Caco-2 (cell line): ENCODE data around the gene CDKN2B-AS1. TPM values are rescaled to one million over a fixed set of nuclear protein-coding genes. Genes with fewer than 3 reads are reported as not detected.

ENCODE experiments used
- BruUV-seq: library from RNA; stranded (reverse); fragments of 400-500 nt; replicated peaks from 2 replicates; lab custom pipeline; 2021; lab: Mats Ljungman, UMichigan
- CTCF ChIA-PET: fragments of 300-600 bp; sonication (Branson Sonifier 250); formaldehyde crosslinking; loops from one replicate; lab custom pipeline; 2022; ENCODE audit warnings: antibody characterized with exemption; lab: Charles Lee
- POLR2A ChIA-PET: fragments of 300-600 bp; sonication (Branson Sonifier 250); formaldehyde crosslinking; loops from one replicate; lab custom pipeline; 2022; ENCODE audit warnings: antibody characterized with exemption; lab: Charles Lee
- DNase-seq, 2 experiments: peaks; one replicate each; pipeline versions ENCODE4 v3.0.0 to v3.0.0-alpha.2; 2020 to 2022
- H3K27me3 ChIP-seq: replicated peaks from 2 replicates; pipeline ENCODE4 v1.6.0; 2011; ENCODE audit warnings: low read length; ENCODE audit not compliant: control insufficient read depth, insufficient read depth
- H3K36me3 ChIP-seq: 2 replicates; pipeline ENCODE4 v1.5.1; 2011; ENCODE audit warnings: low read length; ENCODE audit not compliant: control insufficient read depth, insufficient read depth
- H3K4me1 ChIP-seq: fragments of 250-450 bp; sonication (Bioruptor Pico); 2 replicates; pipeline ENCODE4 v1.5.1; 2020; ENCODE audit warnings: mild to moderate bottlenecking
- H3K4me3 ChIP-seq: 2 replicates; pipeline ENCODE4 v1.5.1; 2011; ENCODE audit warnings: low read depth, mild to moderate bottlenecking, control low read depth, low read length
- H3K9me3 ChIP-seq: fragments of 250-450 bp; sonication (Bioruptor Pico); 2 replicates; pipeline ENCODE4 v1.5.1; 2020; ENCODE audit warnings: mild to moderate bottlenecking, moderate library complexity
- H3K27ac Mint-ChIP-seq: one replicate; pipeline ENCODE4 v1.8.0; 2022; ENCODE audit warnings: mixed read lengths; ENCODE audit not compliant: unreplicated experiment
- H3K27me3 Mint-ChIP-seq: one replicate; pipeline ENCODE4 v1.8.0; 2022; ENCODE audit warnings: mixed read lengths; ENCODE audit not compliant: insufficient read depth, unreplicated experiment
- H3K36me3 Mint-ChIP-seq: one replicate; pipeline ENCODE4 v1.8.0; 2022; ENCODE audit warnings: mild to moderate bottlenecking, mixed read lengths; ENCODE audit not compliant: insufficient read depth, unreplicated experiment
- H3K4me1 Mint-ChIP-seq: one replicate; pipeline ENCODE4 v1.8.0; 2022; ENCODE audit warnings: low read depth, mixed read lengths; ENCODE audit not compliant: unreplicated experiment
- H3K4me3 Mint-ChIP-seq: one replicate; pipeline ENCODE4 v1.8.0; 2022; ENCODE audit warnings: mild to moderate bottlenecking, moderate library complexity, mixed read lengths; ENCODE audit not compliant: unreplicated experiment
- H3K9me3 Mint-ChIP-seq: one replicate; pipeline ENCODE4 v1.8.0; 2022; ENCODE audit warnings: mixed read lengths; ENCODE audit not compliant: unreplicated experiment
- intact Hi-C: fragments of 100-400 bp; cut with micrococcal nuclease; formaldehyde crosslinking; loops from one replicate; pipeline ENCODE4 v1.10.0; 2022; ENCODE audit not compliant: unreplicated experiment
- total RNA-seq: library from RNA; stranded (reverse); gene quantifications from 2 replicates; pipeline ENCODE4 v1.2.3, GENCODE V29; 2022
- TF ChIP-seq, protein P1 (sequence below), 2 experiments: fragments of 200-600 bp in 1 of 2; IDR thresholded peaks; 1 replicate in 1 of 2; 2 replicates in 1 of 2; pipeline versions ENCODE4 v1.5.1 to v1.8.0; 2011 to 2022; ENCODE audit warnings: antibody characterized with exemption in 1 of 2, control low read depth in 1 of 2, inconsistent platforms in 1 of 2, low read depth in 1 of 2, low read length in 1 of 2, mild to moderate bottlenecking in 1 of 2, moderate library complexity in 1 of 2; ENCODE audit not compliant: insufficient read depth in 1 of 2, severe bottlenecking in 1 of 2, unreplicated experiment in 1 of 2

CDKN2B-AS1 gene
- total RNA-seq, 1 experiment from 2014 or later: 1.2 TPM

DNA sequence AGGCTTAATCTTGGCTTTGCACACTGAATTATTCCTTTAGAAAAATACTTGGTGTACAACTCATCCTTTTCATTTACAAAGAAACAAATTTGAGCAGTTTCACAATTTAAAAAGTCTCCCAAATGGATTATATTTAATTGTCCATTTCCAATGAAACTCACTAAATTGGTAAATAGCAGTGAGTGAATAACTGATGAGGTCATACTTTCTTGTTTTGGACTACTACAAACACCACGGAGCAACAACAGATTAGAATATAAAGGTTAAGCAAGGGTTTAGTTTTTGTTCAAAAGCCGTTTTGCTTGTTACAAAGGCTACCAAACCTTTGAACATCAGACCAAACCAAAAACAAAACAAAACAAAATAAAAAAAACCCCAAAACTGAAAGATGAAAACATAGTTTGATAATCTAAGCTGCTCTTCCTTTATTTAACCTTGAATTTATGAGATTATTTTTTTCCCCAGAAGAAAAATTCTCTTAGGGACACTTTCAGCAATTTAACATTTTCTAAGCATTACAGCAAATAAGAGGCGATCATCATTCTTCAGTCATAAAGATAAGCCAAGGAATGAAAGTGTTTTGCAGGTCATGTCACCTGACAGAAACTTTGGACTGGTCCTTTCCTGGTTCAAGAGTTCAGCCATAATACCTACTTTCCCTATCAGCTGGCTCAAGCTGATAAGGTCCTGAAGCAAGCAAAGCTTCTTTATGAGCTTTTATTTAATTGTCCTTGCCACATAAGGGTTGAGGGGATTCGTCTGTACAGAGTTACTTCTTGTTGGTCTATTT is 114.2 kb downstream of the CDKN2B-AS1 start:
- DNase-seq: peak; percentile 65 to 66
- CTCF ChIA-PET: interaction anchor here (0.7 to 1.4 kb wide), 2 partner anchors 11 to 100 kb away, joined by 4 to 6 read pairs; partner anchors contain the start of gene CDKN2B

DNA sequence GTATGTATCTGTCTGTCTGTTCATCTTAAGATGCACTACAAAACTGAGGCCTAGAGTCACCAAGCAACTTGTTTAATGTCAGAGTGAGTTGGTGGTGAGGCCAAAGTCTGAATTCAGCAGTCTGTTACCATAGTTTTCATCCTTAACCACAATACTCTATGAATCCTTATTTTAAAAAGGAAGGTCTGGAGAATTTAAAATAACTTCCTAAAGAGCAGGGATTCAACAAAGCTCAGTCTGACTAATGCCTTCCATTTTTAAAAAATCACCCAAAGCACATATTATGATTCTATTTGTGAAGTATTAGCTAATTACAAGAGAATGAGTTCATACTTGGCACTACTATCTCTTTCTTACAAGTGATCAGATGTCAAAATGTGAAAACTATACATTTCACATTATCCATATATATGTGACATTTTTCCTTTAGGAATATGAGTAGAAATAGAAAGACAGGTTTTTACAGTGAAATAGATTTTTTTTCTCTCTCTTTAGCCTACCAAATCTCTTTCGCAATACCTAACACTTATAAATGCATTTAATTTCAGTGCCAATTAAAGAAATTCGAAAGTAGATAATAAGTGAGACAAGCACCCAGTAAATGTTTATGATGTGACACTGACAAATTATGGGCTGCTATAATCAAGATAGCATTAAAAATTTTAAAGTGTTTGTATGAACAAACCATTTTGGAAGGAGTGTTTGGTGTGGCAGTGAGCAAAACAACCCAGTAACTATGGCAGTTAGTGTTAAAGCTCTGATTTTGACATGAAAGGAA is 116.8 kb downstream of the CDKN2B-AS1 start:
- TF ChIP-seq, protein P1, sequence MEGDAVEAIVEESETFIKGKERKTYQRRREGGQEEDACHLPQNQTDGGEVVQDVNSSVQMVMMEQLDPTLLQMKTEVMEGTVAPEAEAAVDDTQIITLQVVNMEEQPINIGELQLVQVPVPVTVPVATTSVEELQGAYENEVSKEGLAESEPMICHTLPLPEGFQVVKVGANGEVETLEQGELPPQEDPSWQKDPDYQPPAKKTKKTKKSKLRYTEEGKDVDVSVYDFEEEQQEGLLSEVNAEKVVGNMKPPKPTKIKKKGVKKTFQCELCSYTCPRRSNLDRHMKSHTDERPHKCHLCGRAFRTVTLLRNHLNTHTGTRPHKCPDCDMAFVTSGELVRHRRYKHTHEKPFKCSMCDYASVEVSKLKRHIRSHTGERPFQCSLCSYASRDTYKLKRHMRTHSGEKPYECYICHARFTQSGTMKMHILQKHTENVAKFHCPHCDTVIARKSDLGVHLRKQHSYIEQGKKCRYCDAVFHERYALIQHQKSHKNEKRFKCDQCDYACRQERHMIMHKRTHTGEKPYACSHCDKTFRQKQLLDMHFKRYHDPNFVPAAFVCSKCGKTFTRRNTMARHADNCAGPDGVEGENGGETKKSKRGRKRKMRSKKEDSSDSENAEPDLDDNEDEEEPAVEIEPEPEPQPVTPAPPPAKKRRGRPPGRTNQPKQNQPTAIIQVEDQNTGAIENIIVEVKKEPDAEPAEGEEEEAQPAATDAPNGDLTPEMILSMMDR (IDR thresholded peaks at IDR 0.05; ENCODE audit: insufficient read depth in 1 of 2, low read depth in 1 of 2, low read length in 1 of 2, severe bottlenecking in 1 of 2, unreplicated experiment in 1 of 2): no peak
- POLR2A ChIA-PET: no interaction called here
- Histone ChIP-seq H3K9me3 (no peaks in the 10 kb centered on the region), H3K4me1 (peaks cover 61% of the 10 kb centered on the region), H3K4me3 (no peak overlapping the region), H3K36me3 (no peaks in the 10 kb centered on the region), H3K27me3 (no peaks in the 10 kb centered on the region)
- no peaks in the 10 kb centered on the region for H3K9me3 Mint-ChIP-seq
- peaks cover 45% of the 10 kb centered on the region for H3K4me1 Mint-ChIP-seq
- intact Hi-C loops: no loop called here
- no peak overlapping the region for H3K4me3 Mint-ChIP-seq
- no peak overlapping the region for H3K27ac Mint-ChIP-seq
- CTCF ChIA-PET: no interaction called here
- no peak for DNase-seq
- no TSS peak for BruUV-seq
- H3K27me3 Mint-ChIP-seq: no peaks in the 10 kb centered on the region
- H3K36me3 Mint-ChIP-seq: no peaks in the 10 kb centered on the region

More for the DNA sequence above, 114.2 kb downstream of the CDKN2B-AS1 start:
- intact Hi-C loops: loop anchor here (1.0 to 2.0 kb wide), 2 partner anchors 16 to 296 kb away; no protein-coding TSS in a partner anchor
- H3K9me3 ChIP-seq: no peaks in the 10 kb centered on the region
- peak overlapping the region; percentile 50 for H3K4me3 Mint-ChIP-seq
- BruUV-seq: no TSS peak
- H3K4me1 Mint-ChIP-seq: peaks cover 35% of the 10 kb centered on the region
- no peaks in the 10 kb centered on the region for H3K27me3 Mint-ChIP-seq
- H3K36me3 ChIP-seq: no peaks in the 10 kb centered on the region
- no peak overlapping the region for H3K4me3 ChIP-seq
- peaks cover 57% of the 10 kb centered on the region for H3K4me1 ChIP-seq
- H3K9me3 Mint-ChIP-seq: no peaks in the 10 kb centered on the region
- TF ChIP-seq, protein P1 (IDR thresholded peaks at IDR 0.05; ENCODE audit: insufficient read depth in 1 of 2, low read depth in 1 of 2, low read length in 1 of 2, severe bottlenecking in 1 of 2, unreplicated experiment in 1 of 2): no peak
- H3K27ac Mint-ChIP-seq: no peak overlapping the region
- no peaks in the 10 kb centered on the region for H3K27me3 ChIP-seq
- H3K36me3 Mint-ChIP-seq: no peaks in the 10 kb centered on the region
- POLR2A ChIA-PET: interaction anchor here (0.9 kb wide), 1 partner anchor 114 kb away, joined by 4 read pairs; the partner anchor contains the start of genes CDKN2A and CDKN2B-AS1

DNA sequence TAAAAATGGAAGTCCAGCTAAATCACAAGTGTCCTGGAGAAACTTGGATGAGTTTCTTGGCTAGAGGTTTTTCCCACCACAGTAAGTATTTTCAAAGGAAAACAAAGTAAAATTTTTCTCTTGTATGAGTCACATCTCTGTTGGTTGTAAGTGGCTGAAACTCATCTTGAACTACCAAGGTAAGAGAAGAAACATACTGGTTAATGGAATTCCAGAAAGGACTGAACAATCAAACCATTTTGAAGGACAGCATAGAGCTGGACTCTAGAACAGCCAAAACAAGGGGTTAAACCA is 117.3 kb downstream of the CDKN2B-AS1 start:
- Mint-ChIP-seq H3K4me1 (peaks cover 44% of the 10 kb centered on the region), H3K27me3 (no peaks in the 10 kb centered on the region), H3K27ac (no peak overlapping the region), H3K4me3 (no peak overlapping the region), H3K36me3 (no peaks in the 10 kb centered on the region), H3K9me3 (no peaks in the 10 kb centered on the region)
- no TSS peak for BruUV-seq
- Histone ChIP-seq H3K9me3 (no peaks in the 10 kb centered on the region), H3K4me3 (no peak overlapping the region), H3K27me3 (no peaks in the 10 kb centered on the region), H3K36me3 (no peaks in the 10 kb centered on the region), H3K4me1 (peaks cover 58% of the 10 kb centered on the region)
- POLR2A ChIA-PET: no interaction called here
- intact Hi-C loops: no loop called here
- DNase-seq: no peak
- CTCF ChIA-PET: no interaction called here
- TF ChIP-seq, protein P1 (IDR thresholded peaks at IDR 0.05; ENCODE audit: insufficient read depth in 1 of 2, low read depth in 1 of 2, low read length in 1 of 2, severe bottlenecking in 1 of 2, unreplicated experiment in 1 of 2): no peak
